ENCODE data around the gene MINDY4.

DNA sequence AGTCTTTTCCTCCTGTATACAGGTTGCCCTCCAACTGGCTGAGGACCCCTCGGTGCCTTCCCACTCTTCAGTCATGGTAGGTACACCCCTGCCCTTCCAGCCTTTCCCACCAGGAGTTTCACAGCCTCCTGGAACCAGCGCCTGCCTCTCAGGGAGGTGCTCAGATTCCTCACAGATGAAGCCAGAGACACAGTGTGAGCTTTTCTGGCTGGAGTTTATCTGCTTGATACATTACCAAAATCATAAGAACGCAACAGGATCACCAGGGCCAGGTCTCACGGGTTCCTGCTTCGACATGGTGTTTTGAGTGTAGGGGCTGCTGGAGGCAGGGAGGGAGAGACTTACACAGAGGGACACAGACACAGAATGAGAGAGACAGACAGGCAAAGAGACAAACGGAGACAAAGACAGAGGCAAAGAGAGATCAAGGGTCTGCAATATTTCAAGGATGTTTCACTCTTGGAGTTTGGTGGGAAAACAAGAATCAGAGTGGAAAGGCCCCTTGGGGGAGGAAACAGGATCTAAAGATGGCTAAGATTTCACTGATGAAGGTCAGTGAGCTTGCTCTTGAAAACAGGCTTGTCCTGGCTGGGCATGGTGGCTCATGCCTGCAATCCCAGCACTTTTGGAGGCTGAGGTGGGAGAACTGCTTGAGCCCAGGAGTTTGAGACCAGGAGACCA, 25.8 kb upstream of the MINDY4 start:
- no peak for TF ChIP-seq EZH2 (IDR thresholded peaks at IDR 0.05; ENCODE audit: low read length, missing control alignments)
- TF ChIP-seq, protein P1, sequence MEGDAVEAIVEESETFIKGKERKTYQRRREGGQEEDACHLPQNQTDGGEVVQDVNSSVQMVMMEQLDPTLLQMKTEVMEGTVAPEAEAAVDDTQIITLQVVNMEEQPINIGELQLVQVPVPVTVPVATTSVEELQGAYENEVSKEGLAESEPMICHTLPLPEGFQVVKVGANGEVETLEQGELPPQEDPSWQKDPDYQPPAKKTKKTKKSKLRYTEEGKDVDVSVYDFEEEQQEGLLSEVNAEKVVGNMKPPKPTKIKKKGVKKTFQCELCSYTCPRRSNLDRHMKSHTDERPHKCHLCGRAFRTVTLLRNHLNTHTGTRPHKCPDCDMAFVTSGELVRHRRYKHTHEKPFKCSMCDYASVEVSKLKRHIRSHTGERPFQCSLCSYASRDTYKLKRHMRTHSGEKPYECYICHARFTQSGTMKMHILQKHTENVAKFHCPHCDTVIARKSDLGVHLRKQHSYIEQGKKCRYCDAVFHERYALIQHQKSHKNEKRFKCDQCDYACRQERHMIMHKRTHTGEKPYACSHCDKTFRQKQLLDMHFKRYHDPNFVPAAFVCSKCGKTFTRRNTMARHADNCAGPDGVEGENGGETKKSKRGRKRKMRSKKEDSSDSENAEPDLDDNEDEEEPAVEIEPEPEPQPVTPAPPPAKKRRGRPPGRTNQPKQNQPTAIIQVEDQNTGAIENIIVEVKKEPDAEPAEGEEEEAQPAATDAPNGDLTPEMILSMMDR (conservative IDR thresholded peaks at IDR 0.05 in 1 of 2, IDR thresholded peaks at IDR 0.05 in 1 of 2; ENCODE audit: low read depth in 1 of 2, low read length in 2 of 2), result no peak
